Measurements from ENCODE around the gene RPS18. TPM values are rescaled to one million over a fixed set of nuclear protein-coding genes. Genes with fewer than 3 reads are reported as not detected.
A peak's percentile ranks its signal among the peaks of the same experiment; 100 is the strongest.

Gene RPS18
- polyA plus RNA-seq, 1 of the 3 experiments (the other 2 are of a cell fraction): 12,112 TPM

DNA sequence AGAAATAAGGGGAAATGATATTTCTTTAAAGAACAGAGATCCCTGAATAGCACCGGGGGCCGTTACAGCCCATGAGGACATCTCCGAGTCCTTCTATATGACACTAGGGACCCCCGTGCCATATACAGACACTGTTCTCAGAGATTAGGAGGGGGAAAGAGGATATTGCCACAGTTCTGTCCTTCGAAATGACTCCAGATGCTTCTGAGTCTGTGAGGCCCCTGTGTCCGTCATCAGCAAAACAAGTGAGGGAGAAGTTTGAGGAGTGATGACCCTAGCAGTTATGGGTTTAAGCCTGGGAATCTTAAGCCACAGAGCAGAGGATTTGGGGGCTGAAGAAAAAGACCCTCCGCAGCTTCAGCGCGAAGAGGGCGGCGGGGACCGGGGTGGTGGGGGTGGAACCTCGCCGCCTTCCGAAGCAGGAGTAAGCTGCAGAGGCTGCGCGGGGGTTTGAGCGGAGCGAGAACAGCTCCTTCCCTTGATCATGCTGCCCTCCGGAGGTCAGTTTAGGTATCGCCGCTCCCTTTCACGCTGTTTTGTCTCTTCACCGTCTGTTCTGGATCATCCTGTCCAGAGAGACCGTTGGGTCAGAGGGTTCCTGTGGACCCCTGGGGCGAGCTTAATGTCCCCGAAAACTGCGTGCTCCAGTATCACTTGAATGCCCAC lies 23.8 kb upstream of the RPS18 start (continued):
- TF ChIP-seq NFIC (IDR thresholded peaks at IDR 0.05; ENCODE audit: borderline replicate concordance) (no peak), TCF12 (IDR thresholded peaks at IDR 0.05) (no peak), RAD21 (IDR thresholded peaks at IDR 0.05; ENCODE audit: low read length) (peak; percentile 95), POLR2AphosphoS5 (IDR thresholded peaks at IDR 0.05; ENCODE audit: low read depth, low read length) (no peak)
- TF ChIP-seq, protein P1, sequence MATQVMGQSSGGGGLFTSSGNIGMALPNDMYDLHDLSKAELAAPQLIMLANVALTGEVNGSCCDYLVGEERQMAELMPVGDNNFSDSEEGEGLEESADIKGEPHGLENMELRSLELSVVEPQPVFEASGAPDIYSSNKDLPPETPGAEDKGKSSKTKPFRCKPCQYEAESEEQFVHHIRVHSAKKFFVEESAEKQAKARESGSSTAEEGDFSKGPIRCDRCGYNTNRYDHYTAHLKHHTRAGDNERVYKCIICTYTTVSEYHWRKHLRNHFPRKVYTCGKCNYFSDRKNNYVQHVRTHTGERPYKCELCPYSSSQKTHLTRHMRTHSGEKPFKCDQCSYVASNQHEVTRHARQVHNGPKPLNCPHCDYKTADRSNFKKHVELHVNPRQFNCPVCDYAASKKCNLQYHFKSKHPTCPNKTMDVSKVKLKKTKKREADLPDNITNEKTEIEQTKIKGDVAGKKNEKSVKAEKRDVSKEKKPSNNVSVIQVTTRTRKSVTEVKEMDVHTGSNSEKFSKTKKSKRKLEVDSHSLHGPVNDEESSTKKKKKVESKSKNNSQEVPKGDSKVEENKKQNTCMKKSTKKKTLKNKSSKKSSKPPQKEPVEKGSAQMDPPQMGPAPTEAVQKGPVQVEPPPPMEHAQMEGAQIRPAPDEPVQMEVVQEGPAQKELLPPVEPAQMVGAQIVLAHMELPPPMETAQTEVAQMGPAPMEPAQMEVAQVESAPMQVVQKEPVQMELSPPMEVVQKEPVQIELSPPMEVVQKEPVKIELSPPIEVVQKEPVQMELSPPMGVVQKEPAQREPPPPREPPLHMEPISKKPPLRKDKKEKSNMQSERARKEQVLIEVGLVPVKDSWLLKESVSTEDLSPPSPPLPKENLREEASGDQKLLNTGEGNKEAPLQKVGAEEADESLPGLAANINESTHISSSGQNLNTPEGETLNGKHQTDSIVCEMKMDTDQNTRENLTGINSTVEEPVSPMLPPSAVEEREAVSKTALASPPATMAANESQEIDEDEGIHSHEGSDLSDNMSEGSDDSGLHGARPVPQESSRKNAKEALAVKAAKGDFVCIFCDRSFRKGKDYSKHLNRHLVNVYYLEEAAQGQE (IDR thresholded peaks at IDR 0.05; ENCODE audit: low read depth, low read length): no peak
- TF ChIP-seq, protein P2, sequence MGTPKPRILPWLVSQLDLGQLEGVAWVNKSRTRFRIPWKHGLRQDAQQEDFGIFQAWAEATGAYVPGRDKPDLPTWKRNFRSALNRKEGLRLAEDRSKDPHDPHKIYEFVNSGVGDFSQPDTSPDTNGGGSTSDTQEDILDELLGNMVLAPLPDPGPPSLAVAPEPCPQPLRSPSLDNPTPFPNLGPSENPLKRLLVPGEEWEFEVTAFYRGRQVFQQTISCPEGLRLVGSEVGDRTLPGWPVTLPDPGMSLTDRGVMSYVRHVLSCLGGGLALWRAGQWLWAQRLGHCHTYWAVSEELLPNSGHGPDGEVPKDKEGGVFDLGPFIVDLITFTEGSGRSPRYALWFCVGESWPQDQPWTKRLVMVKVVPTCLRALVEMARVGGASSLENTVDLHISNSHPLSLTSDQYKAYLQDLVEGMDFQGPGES (IDR thresholded peaks at IDR 0.05; ENCODE audit: low read depth, low read length): no peak

DNA sequence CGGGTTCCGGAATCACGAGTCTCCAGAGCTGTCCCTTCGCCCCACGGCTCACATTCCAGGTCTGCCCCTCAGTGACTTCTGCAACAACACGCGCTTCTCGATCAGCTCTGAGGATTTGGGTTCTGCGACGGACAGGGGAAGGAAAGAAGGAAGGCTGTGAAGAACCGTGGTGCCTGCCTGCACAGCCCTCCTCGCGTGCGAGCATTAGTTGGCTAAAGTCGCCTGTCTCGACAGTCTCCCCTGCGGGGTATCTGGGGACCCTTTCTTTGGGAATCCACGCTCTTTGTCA lies 23.3 kb upstream of the RPS18 start:
- POLR2A ChIA-PET: interaction anchor here (1.0 to 3.0 kb wide), 8 partner anchors 12 to 354 kb away, joined by 3 to 18 read pairs (median 5); partner anchors contain the start of genes B3GALT4, HSD17B8, RING1 and RPS18
- TF ChIP-seq, protein P3, sequence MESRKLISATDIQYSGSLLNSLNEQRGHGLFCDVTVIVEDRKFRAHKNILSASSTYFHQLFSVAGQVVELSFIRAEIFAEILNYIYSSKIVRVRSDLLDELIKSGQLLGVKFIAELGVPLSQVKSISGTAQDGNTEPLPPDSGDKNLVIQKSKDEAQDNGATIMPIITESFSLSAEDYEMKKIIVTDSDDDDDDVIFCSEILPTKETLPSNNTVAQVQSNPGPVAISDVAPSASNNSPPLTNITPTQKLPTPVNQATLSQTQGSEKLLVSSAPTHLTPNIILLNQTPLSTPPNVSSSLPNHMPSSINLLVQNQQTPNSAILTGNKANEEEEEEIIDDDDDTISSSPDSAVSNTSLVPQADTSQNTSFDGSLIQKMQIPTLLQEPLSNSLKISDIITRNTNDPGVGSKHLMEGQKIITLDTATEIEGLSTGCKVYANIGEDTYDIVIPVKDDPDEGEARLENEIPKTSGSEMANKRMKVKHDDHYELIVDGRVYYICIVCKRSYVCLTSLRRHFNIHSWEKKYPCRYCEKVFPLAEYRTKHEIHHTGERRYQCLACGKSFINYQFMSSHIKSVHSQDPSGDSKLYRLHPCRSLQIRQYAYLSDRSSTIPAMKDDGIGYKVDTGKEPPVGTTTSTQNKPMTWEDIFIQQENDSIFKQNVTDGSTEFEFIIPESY (IDR thresholded peaks at IDR 0.05; ENCODE audit: borderline replicate concordance, low read depth): no peak
- peak; percentile 1; the same call in 1 of the 2 replicates for TF ChIP-seq TAF1 (IDR thresholded peaks at IDR 0.05; ENCODE audit: borderline replicate concordance, low read depth, low read length)

More for the DNA sequence above, 23.3 kb upstream of the RPS18 start:
- Histone ChIP-seq H4K20me1 (ENCODE audit: insufficient read depth) (no peaks in the 10 kb centered on the region), H3K79me2 (ENCODE audit: insufficient read depth) (peaks cover 10% of the 10 kb centered on the region; the same call in 1 of the 2 replicates), H3K27ac (ENCODE audit: low read depth in 2 of 2, low read length in 1 of 2) (peak overlapping the region; percentile 96), H3K4me3 (ENCODE audit: low read depth in 2 of 2, low read length in 1 of 2) (peak overlapping the region; percentile 62 to 76), H3F3A (replicated peaks; ENCODE audit: insufficient read depth) (peaks cover 39% of the 10 kb centered on the region), H2AFZ (ENCODE audit: low read depth) (peak overlapping the region; percentile 84), H3K9me2 (no peaks in the 10 kb centered on the region), H3K36me3 (replicated peaks in 1 of 2; ENCODE audit: control insufficient read depth in 1 of 2, insufficient read depth in 2 of 2, low read length in 1 of 2) (peaks cover 6 to 14% of the 10 kb centered on the region in 2 experiments), H3K9ac (peak overlapping the region; percentile 72), H3K9me3 (no peaks in the 10 kb centered on the region), H3K4me1 (ENCODE audit: control insufficient read depth in 1 of 2, insufficient read depth in 2 of 2, low read depth in 1 of 2, low read length in 1 of 2) (peaks cover 21 to 30% of the 10 kb centered on the region in 2 experiments), H3K27me3 (ENCODE audit: insufficient read depth) (no peaks in the 10 kb centered on the region; the same call in 1 of the 2 replicates), H3K4me2 (peak overlapping the region; percentile 98)
- CTCF ChIA-PET: interaction anchor here (0.6 to 7.3 kb wide), 58 partner anchors 10 to 395 kb away, joined by 3 to 96 read pairs (median 6); partner anchors contain the start of genes B3GALT4, HLA-DMA, HLA-DMB and HLA-DOA
- 9% methylated on average over 13 of the region's 18 CpGs for WGBS (ENCODE audit: low lambda C conversion rate)
- no peak for DNase-seq
